Adrenal gland (tissue), 12 donors: Measurements from ENCODE around the gene TESK1. TPM values are rescaled to one million over a fixed set of nuclear protein-coding genes. Genes with fewer than 3 reads are reported as not detected.
"Not testable (repeated sequence)": the region's sequence is repeated elsewhere in the genome, so short reads cannot be mapped to it uniquely, and the experiment has no call there.

Experiments used
- DNase-seq, 7 donors: peaks; one replicate each; pipeline ENCODE4 v3.0.0-alpha.2; 2019 to 2020
- H3K27ac ChIP-seq, 5 donors: fragments of 200-600 bp; sonication (generic) in 4 of 5; 1 replicate in 3 of 5; 2 replicates in 2 of 5; pipeline versions ENCODE4 v1.5.1 to v1.8.0; 2016 to 2020; ENCODE audit warnings: mild to moderate bottlenecking in 1 of 5
- H3K27me3 ChIP-seq: fragments of 200-600 bp; 2 replicates; pipeline ENCODE4 v1.8.0; 2021
- H3K36me3 ChIP-seq, 2 donors: fragments of 200-600 bp; replicated peaks in 1 of 2; 1 replicate in 1 of 2; 2 replicates in 1 of 2; pipeline versions ENCODE4 v1.5.1 to v1.8.0; 2018 to 2022
- H3K4me1 ChIP-seq, 2 donors: fragments of 200-600 bp; replicated peaks in 1 of 2; 1 replicate in 1 of 2; 2 replicates in 1 of 2; pipeline versions ENCODE4 v1.5.1 to v1.8.0; 2018 to 2021
- H3K4me3 ChIP-seq, 4 donors: fragments of 200-600 bp; sonication (generic) in 3 of 4; one replicate each; pipeline ENCODE4 v1.5.1; 2016 to 2018
- H3K9me3 ChIP-seq, 3 donors: fragments of 200-600 bp; sonication (generic) in 1 of 3; replicated peaks in 1 of 3; 1 replicate in 2 of 3; 2 replicates in 1 of 3; pipeline versions ENCODE4 v1.5.1 to v1.8.0; 2016 to 2021
- CTCF ChIP-seq, 6 experiments: fragments of 450-650 bp in 4 of 6; fragments of 200-600 bp in 2 of 6; sonication (generic) in 1 of 6; IDR thresholded peaks; 1 replicate in 5 of 6; 2 replicates in 1 of 6; pipeline versions ENCODE4 v1.5.1 to v1.8.0; 2016 to 2021; ENCODE audit warnings: antibody characterized with exemption in 6 of 6, mild to moderate bottlenecking in 2 of 6, moderate library complexity in 1 of 6
- POLR2A ChIP-seq, 2 donors: fragments of 450-650 bp; IDR thresholded peaks; one replicate each; pipeline ENCODE4 v1.6.1; 2017; ENCODE audit warnings: antibody characterized with exemption in 2 of 2, mild to moderate bottlenecking in 2 of 2, moderate library complexity in 1 of 2
- WGBS, 4 donors: extraction: QIAGEN DNeasy Blood & Tissue Kit in 2 of 4; methylation state at CpG; one replicate each; pipeline versions ENCODE4 v1.1.5 to v1.1.7; 2013 to 2017; 5-methylcytosine and 5-hydroxymethylcytosine counted together
- intact Hi-C, 2 donors: fragments of 100-400 bp; cut with DNase I; formaldehyde crosslinking; loops; one replicate each; pipeline versions ENCODE4 v1.14.1 to v1.15.0; 2022 to 2023
- polyA plus RNA-seq, 3 donors: library from polyadenylated mRNA; stranded (reverse); fragments of 200-250 nt in 2 of 3; fragments of 350-450 nt in 1 of 3; fragmentation: Illumina TruSeq in 1 of 3; extraction: RNeasy Lipid Tissue Mini Kit (QIAGEN cat#74804) in 1 of 3; gene quantifications; one replicate each; pipeline ENCODE4 v1.2.3, GENCODE V29; 2013 to 2014
- total RNA-seq, 9 donors: library from RNA; depleted of rRNA in 4 of 9; stranded (reverse); fragments of >200 nt in 4 of 9; fragments of 120-200 nt in 1 of 9; fragmentation: NEBNext Ultra II Directional in 1 of 9; extraction: Animal tissue kit (Norgen Biotek cat#: 25700) in 1 of 9; gene quantifications; one replicate each; pipeline versions ENCODE4 v1.1.0 to v1.2.4, GENCODE V29; 2013 to 2023
- donor health status: healthy with polysubstance abuse.
- donor health status: Bipolar disorder and iron deficiency.
- donor health status: DM: yes; HTN: yes; CAD: no.
- donor health status: DM: no; HTN: no; CAD: no.
- donor health status: DM: no; HTN: no; CAD: no.
- donor health status: DM: yes; HTN: yes; CAD: no.

The TESK1 gene
- total and polyA plus RNA-seq, 12 donors, result 25.9 to 189 (median 65.5) TPM

- WGBS, 4 donors, result 96 to 97% (median 96%) methylated on average over 5 of the region's 5 CpGs
- DNase-seq, H3K27ac ChIP-seq, H3K4me1 ChIP-seq, H3K4me3 ChIP-seq, H3K36me3 ChIP-seq, intact Hi-C loops, H3K27me3 ChIP-seq: not testable (repeated sequence)
- peaks cover 0 to 12% (median 0%) of the 10 kb centered on the region in 3 donors for H3K9me3 ChIP-seq
Observed at GRCh38 chr9:35588506-35588905, 16.6 kb upstream of the TESK1 start.

GRCh38 chr9:35593581-35593980 lies 11.5 kb upstream of the TESK1 start:
- intact Hi-C loops, result no loop called here
- TF ChIP-seq POLR2A (IDR thresholded peaks at IDR 0.05), result no peak
- TF ChIP-seq CTCF (IDR thresholded peaks at IDR 0.05), result no peak
- Histone ChIP-seq H3K36me3 (no peaks in the 10 kb centered on the region), H3K9me3 (peaks cover 0 to 23% (median 0%) of the 10 kb centered on the region in 3 donors), H3K27me3 (no peaks in the 10 kb centered on the region), H3K27ac (no peak overlapping the region), H3K4me1 (no peaks in the 10 kb centered on the region), H3K4me3 (no peak overlapping the region)
- no peak for DNase-seq

- H3K36me3 ChIP-seq, result no peaks in the 10 kb centered on the region
- TF ChIP-seq CTCF (IDR thresholded peaks at IDR 0.05) (no peak), POLR2A (IDR thresholded peaks at IDR 0.05) (no peak)
- H3K4me3 ChIP-seq, result no peak overlapping the region
- H3K27ac ChIP-seq, result no peak overlapping the region
- no peaks in the 10 kb centered on the region for H3K27me3 ChIP-seq
- peaks cover 0 to 23% (median 0%) of the 10 kb centered on the region in 3 donors for H3K9me3 ChIP-seq
- no peak for DNase-seq
- 57 to 68% (median 62%) methylated on average over 4 of the region's 4 CpGs for WGBS, 4 donors
- H3K4me1 ChIP-seq, result no peaks in the 10 kb centered on the region
- intact Hi-C loops, result no loop called here
Observed at GRCh38 chr9:35594471-35594870, 10.6 kb upstream of the TESK1 start.

- intact Hi-C loops, result not testable (repeated sequence)
Observed at GRCh38 chr9:35596907-35597306, 8.2 kb upstream of the TESK1 start.

GRCh38 chr9:35598866-35599590 lies 6.0 kb upstream of the TESK1 start:
- H3K27me3 ChIP-seq, result no peaks in the 10 kb centered on the region
- peaks cover 0 to 6% (median 0%) of the 10 kb centered on the region in 3 donors for H3K9me3 ChIP-seq
- no peak overlapping the region for H3K4me3 ChIP-seq
- TF ChIP-seq POLR2A (IDR thresholded peaks at IDR 0.05) (no peak), CTCF (IDR thresholded peaks at IDR 0.05) (no peak)
- intact Hi-C loops, result no loop called here
- WGBS, 4 donors, result 87 to 95% (median 91%) methylated on average over 3 to 11 of the region's 11 CpGs
- no peak for DNase-seq
- peaks cover 6 to 12% of the 10 kb centered on the region in 2 donors for H3K4me1 ChIP-seq
- no peaks in the 10 kb centered on the region for H3K36me3 ChIP-seq
- no peak overlapping the region for H3K27ac ChIP-seq

More at GRCh38 chr9:35596907-35597306, 8.2 kb upstream of the TESK1 start:
- not testable (repeated sequence) for H3K36me3 ChIP-seq, H3K27me3 ChIP-seq, H3K27ac ChIP-seq, DNase-seq, H3K4me1 ChIP-seq, H3K4me3 ChIP-seq
- H3K9me3 ChIP-seq, result peaks cover 0 to 23% (median 0%) of the 10 kb centered on the region in 3 donors
- 94 to 98% (median 96%) methylated on average over 2 of the region's 2 CpGs for WGBS, 4 donors
